CD14-positive monocyte (primary cell): ENCODE results near the gene CTSD. TPM values are rescaled to one million over a fixed set of nuclear protein-coding genes. Genes with fewer than 3 reads are reported as not detected.

ENCODE experiments used
- DNase-seq, 3 donors: peaks; one replicate each; pipeline ENCODE4 v3.0.0-alpha.2; 2011 to 2022
- H2AFZ ChIP-seq: 2 replicates; pipeline ENCODE4 v1.6.0; 2012; ENCODE audit warnings: mild to moderate bottlenecking, low read depth, low read length, inconsistent platforms; ENCODE audit not compliant: insufficient read depth, poor library complexity, severe bottlenecking
- H3K27ac ChIP-seq, 2 donors: 1 replicate in 1 of 2; 2 replicates in 1 of 2; pipeline ENCODE4 v1.5.1; 2012 to 2013; ENCODE audit warnings: low read length in 2 of 2, control low read depth in 1 of 2, inconsistent platforms in 1 of 2, low read depth in 1 of 2, mild to moderate bottlenecking in 1 of 2
- H3K27me3 ChIP-seq, 2 donors: one replicate each; pipeline versions ENCODE4 v1.6.0 to v1.6.1; 2011 to 2013; ENCODE audit warnings: low read length in 2 of 2; ENCODE audit not compliant: control insufficient read depth in 2 of 2, insufficient read depth in 2 of 2
- H3K36me3 ChIP-seq, 2 donors: replicated peaks in 1 of 2; 1 replicate in 1 of 2; 2 replicates in 1 of 2; pipeline versions ENCODE4 v1.5.1 to v1.6.1; 2012 to 2013; ENCODE audit warnings: low read length in 2 of 2, control low read depth in 1 of 2, inconsistent platforms in 1 of 2, mild to moderate bottlenecking in 1 of 2; ENCODE audit not compliant: insufficient read depth in 2 of 2, control insufficient read depth in 1 of 2
- H3K4me1 ChIP-seq, 2 donors: 1 replicate in 1 of 2; 2 replicates in 1 of 2; pipeline versions ENCODE4 v1.5.1 to v1.6.1; 2012 to 2013; ENCODE audit warnings: low read length in 2 of 2, control low read depth in 1 of 2, inconsistent platforms in 1 of 2, mild to moderate bottlenecking in 1 of 2, moderate library complexity in 1 of 2; ENCODE audit not compliant: insufficient read depth in 2 of 2, control insufficient read depth in 1 of 2
- H3K4me2 ChIP-seq: replicated peaks from 2 replicates; pipeline ENCODE3; 2012; ENCODE audit warnings: low read length, moderate library complexity, mild to moderate bottlenecking; ENCODE audit not compliant: poor library complexity, severe bottlenecking; ENCODE audit errors: extremely low read depth
- H3K4me3 ChIP-seq, 3 experiments: fragments of 200-600 bp in 1 of 3; sonication (generic) in 1 of 3; replicated peaks in 1 of 3; 1 replicate in 2 of 3; 2 replicates in 1 of 3; pipeline ENCODE4 v1.5.1; 2011 to 2013; ENCODE audit warnings: low read length in 3 of 3, mild to moderate bottlenecking in 3 of 3, control low read depth in 2 of 3, low read depth in 2 of 3, inconsistent platforms in 1 of 3, moderate library complexity in 1 of 3
- H3K79me2 ChIP-seq: 2 replicates; pipeline ENCODE4 v1.6.0; 2012; ENCODE audit warnings: mild to moderate bottlenecking, control low read depth, inconsistent platforms, low read length, moderate library complexity; ENCODE audit not compliant: insufficient read depth
- H3K9ac ChIP-seq: 2 replicates; pipeline ENCODE4 v1.6.0; 2017; ENCODE audit warnings: low read length, mild to moderate bottlenecking; ENCODE audit not compliant: insufficient read depth, poor library complexity, severe bottlenecking
- H3K9me3 ChIP-seq, 2 donors: replicated peaks in 1 of 2; 1 replicate in 1 of 2; 2 replicates in 1 of 2; pipeline versions ENCODE4 v1.5.1 to v1.6.1; 2012 to 2013; ENCODE audit warnings: low read length in 2 of 2, control low read depth in 1 of 2; ENCODE audit not compliant: control insufficient read depth in 1 of 2, insufficient read depth in 1 of 2
- H4K20me1 ChIP-seq: 2 replicates; pipeline ENCODE4 v1.6.0; 2012; ENCODE audit warnings: mild to moderate bottlenecking, low read length, control low read depth, moderate library complexity; ENCODE audit not compliant: insufficient read depth
- H3K27ac Mint-ChIP-seq, 7 donors: one replicate each; pipeline ENCODE4 v1.8.0; 2020; ENCODE audit warnings: mild to moderate bottlenecking in 7 of 7, mixed read lengths in 7 of 7, moderate library complexity in 6 of 7, inconsistent platforms in 2 of 7
- H3K27me3 Mint-ChIP-seq, 3 donors: one replicate each; pipeline ENCODE4 v1.8.0; 2021 to 2022; ENCODE audit warnings: low read depth in 3 of 3, mild to moderate bottlenecking in 3 of 3, mixed read lengths in 3 of 3, moderate library complexity in 3 of 3, inconsistent platforms in 1 of 3
- H3K36me3 Mint-ChIP-seq, 2 donors: one replicate each; pipeline ENCODE4 v1.8.0; 2020; ENCODE audit warnings: mixed read lengths in 2 of 2, inconsistent platforms in 1 of 2, mild to moderate bottlenecking in 1 of 2
- H3K4me1 Mint-ChIP-seq: one replicate; pipeline ENCODE4 v1.8.0; 2020; ENCODE audit warnings: mild to moderate bottlenecking, mixed read lengths
- H3K4me3 Mint-ChIP-seq, 2 donors: one replicate each; pipeline ENCODE4 v1.8.0; 2020; ENCODE audit warnings: mild to moderate bottlenecking in 2 of 2, mixed read lengths in 2 of 2, moderate library complexity in 1 of 2
- H3K9me3 Mint-ChIP-seq, 7 donors: one replicate each; pipeline ENCODE4 v1.8.0; 2020 to 2022; ENCODE audit warnings: mixed read lengths in 7 of 7, mild to moderate bottlenecking in 6 of 7, moderate library complexity in 6 of 7, inconsistent platforms in 2 of 7
- WGBS: methylation state at CpG from one replicate; pipeline ENCODE4 v1.1.5; 2013; ENCODE audit warnings: missing lambda C conversion rate; ENCODE audit not compliant: insufficient coverage; 5-methylcytosine and 5-hydroxymethylcytosine counted together
- intact Hi-C, 2 donors: fragments of 100-400 bp; cut with micrococcal nuclease; formaldehyde crosslinking; loops; one replicate each; pipeline versions ENCODE4 v1.15.0 to v1.15.1; 2023
- polyA plus RNA-seq, 3 donors: library from polyadenylated mRNA; depleted of rRNA in 1 of 3; unstranded in 2 of 3; stranded (reverse) in 1 of 3; fragments of 300-500 nt in 2 of 3; fragments of >200 nt in 1 of 3; fragmentation: Illumina TruSeq in 2 of 3; gene quantifications; 1 replicate in 2 of 3; 2 replicates in 1 of 3; pipeline ENCODE4 v1.2.3, GENCODE V29; 2012 to 2021
- TF ChIP-seq, protein P1 (sequence below): fragments of 200-600 bp; IDR thresholded peaks from one replicate; pipeline ENCODE4 v1.8.0; 2022; ENCODE audit warnings: antibody characterized with exemption, mild to moderate bottlenecking

Gene CTSD
- polyA plus RNA-seq, 3 donors = 835 to 1,372 (median 855) TPM

DNA sequence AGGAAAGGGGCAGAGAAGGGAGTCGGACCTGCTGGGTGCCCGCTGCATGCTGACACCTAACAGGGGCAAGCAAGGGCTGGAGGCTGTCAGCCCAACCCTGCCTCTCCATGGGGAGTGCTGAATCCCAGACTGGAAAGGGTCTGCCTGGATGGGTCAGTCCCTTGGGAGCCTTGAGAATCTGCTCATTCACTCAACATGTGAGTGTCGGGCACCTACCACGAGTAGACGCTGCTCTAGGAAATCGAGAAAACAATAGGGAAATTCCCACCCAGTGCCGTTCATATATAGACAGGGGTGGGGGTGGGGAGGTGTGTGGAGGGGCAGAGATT lies 4.4 kb upstream of the CTSD start:
- no peaks in the 10 kb centered on the region for H3K9me3 Mint-ChIP-seq
- Histone ChIP-seq H3K79me2 (peaks cover 7% of the 10 kb centered on the region), H3K9ac (no peak overlapping the region), H3K36me3 (no peaks in the 10 kb centered on the region), H3K27me3 (no peaks in the 10 kb centered on the region), H3K4me2 (no peak overlapping the region), H3K9me3 (no peaks in the 10 kb centered on the region), H4K20me1 (peaks cover 1% of the 10 kb centered on the region), H3K4me3 (no peak overlapping the region), H2AFZ (no peak overlapping the region), H3K27ac (no peak overlapping the region), H3K4me1 (peaks cover 46 to 56% of the 10 kb centered on the region in 2 donors)
- peaks cover 46% of the 10 kb centered on the region for H3K4me1 Mint-ChIP-seq
- peaks cover 0 to 5% (median 0%) of the 10 kb centered on the region in 3 donors for H3K27me3 Mint-ChIP-seq
- H3K4me3 Mint-ChIP-seq = no peak overlapping the region
- TF ChIP-seq, protein P1, sequence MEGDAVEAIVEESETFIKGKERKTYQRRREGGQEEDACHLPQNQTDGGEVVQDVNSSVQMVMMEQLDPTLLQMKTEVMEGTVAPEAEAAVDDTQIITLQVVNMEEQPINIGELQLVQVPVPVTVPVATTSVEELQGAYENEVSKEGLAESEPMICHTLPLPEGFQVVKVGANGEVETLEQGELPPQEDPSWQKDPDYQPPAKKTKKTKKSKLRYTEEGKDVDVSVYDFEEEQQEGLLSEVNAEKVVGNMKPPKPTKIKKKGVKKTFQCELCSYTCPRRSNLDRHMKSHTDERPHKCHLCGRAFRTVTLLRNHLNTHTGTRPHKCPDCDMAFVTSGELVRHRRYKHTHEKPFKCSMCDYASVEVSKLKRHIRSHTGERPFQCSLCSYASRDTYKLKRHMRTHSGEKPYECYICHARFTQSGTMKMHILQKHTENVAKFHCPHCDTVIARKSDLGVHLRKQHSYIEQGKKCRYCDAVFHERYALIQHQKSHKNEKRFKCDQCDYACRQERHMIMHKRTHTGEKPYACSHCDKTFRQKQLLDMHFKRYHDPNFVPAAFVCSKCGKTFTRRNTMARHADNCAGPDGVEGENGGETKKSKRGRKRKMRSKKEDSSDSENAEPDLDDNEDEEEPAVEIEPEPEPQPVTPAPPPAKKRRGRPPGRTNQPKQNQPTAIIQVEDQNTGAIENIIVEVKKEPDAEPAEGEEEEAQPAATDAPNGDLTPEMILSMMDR = no peak
- intact Hi-C loops = no loop called here
- DNase-seq = no peak
- no peaks in the 10 kb centered on the region for H3K36me3 Mint-ChIP-seq
- 92% methylated on average over 4 of the region's 7 CpGs for WGBS
- H3K27ac Mint-ChIP-seq = peak overlapping the region in 1 of 7 donors; percentile 5

DNA sequence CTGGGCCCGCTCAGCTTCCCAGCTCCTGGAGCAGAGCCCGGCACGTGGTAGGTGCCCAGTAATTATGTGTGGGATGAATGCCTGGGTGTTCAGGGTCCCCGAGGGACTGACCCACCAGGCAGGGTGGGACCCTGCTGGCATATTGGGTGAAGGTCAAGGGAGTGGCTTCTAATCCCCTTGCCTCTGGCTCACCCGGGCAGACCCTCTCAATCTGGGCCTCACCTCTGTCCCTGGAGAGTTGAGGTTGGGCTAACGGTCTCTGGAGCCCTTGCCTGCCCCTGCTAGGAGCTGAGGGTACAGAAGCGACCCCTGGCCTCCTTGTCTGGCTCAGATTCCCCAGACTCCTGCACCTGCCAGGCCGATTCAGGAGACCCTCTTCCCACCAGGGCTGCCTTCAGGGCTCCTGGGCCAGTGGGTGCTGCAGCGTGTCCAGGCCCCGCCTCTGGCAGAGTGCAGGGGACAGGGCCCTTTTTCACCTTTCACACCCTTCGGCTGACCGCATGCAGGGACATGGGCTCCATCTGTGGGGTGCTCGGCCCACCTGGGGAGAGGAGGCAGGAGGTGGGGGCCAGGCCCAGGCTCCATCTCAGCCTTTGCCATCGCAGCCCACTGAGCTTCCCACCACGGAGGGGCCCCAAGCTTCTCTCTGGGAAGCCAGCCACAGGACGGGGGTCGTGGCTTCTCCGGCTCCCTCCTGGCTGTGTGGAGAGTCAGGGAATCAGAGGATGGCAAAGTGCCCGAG lies 3.8 kb upstream of the CTSD start:
- no peaks in the 10 kb centered on the region for H3K36me3 Mint-ChIP-seq
- Histone ChIP-seq H3K27me3 (no peaks in the 10 kb centered on the region), H3K4me2 (no peak overlapping the region), H3K9ac (no peak overlapping the region), H3K36me3 (no peaks in the 10 kb centered on the region), H3K4me1 (peaks cover 45 to 56% of the 10 kb centered on the region in 2 donors), H4K20me1 (peaks cover 7% of the 10 kb centered on the region), H3K4me3 (no peak overlapping the region), H3K9me3 (no peaks in the 10 kb centered on the region), H3K79me2 (peaks cover 13% of the 10 kb centered on the region), H3K27ac (no peak overlapping the region), H2AFZ (no peak overlapping the region)
- intact Hi-C loops = no loop called here
- 93% methylated on average over 13 of the region's 19 CpGs for WGBS
- H3K4me1 Mint-ChIP-seq = peaks cover 43% of the 10 kb centered on the region
- peaks cover 0 to 5% (median 0%) of the 10 kb centered on the region in 3 donors for H3K27me3 Mint-ChIP-seq
- TF ChIP-seq, protein P1 = no peak
- H3K27ac Mint-ChIP-seq = peak overlapping the region in 1 of 7 donors; percentile 5
- no peak overlapping the region for H3K4me3 Mint-ChIP-seq
- DNase-seq = no peak
- H3K9me3 Mint-ChIP-seq = no peaks in the 10 kb centered on the region
